GM23338 (cell line): ENCODE results near the gene NFATC3. TPM values are rescaled to one million over a fixed set of nuclear protein-coding genes. Genes with fewer than 3 reads are reported as not detected.

ENCODE experiments used
- ATAC-seq: fragments of 200-7000 bp; cut with Tn5 transposase; 3 replicates; pipeline ENCODE4 v1.9.1; 2020
- DNase-seq: peaks from one replicate; pipeline ENCODE4 v3.0.0-alpha.2; 2015; ENCODE audit warnings: low spot score
- H2AFZ ChIP-seq: fragments of 200-600 bp; sonication (generic); 2 replicates; pipeline ENCODE4 v1.8.0; 2016; ENCODE audit warnings: antibody characterized with exemption, mild to moderate bottlenecking, moderate library complexity
- H3F3A ChIP-seq: fragments of 200-600 bp; sonication (generic); replicated peaks from 2 replicates; pipeline ENCODE4 v1.8.0; 2017; ENCODE audit warnings: antibody characterized with exemption, mixed run types, low read depth
- H3K27ac ChIP-seq: fragments of 200-600 bp; sonication (generic); 2 replicates; pipeline ENCODE4 v1.6.1; 2016; ENCODE audit warnings: low read depth
- H3K27me3 ChIP-seq: fragments of 200-600 bp; sonication (generic); 2 replicates; pipeline ENCODE4 v1.8.0; 2016; ENCODE audit warnings: mild to moderate bottlenecking, mixed run types, moderate library complexity; ENCODE audit not compliant: insufficient read depth
- H3K36me3 ChIP-seq: fragments of 200-600 bp; sonication (generic); 2 replicates; pipeline ENCODE4 v1.8.0; 2016; ENCODE audit warnings: mild to moderate bottlenecking; ENCODE audit not compliant: insufficient read depth
- H3K4me1 ChIP-seq: fragments of 200-600 bp; sonication (generic); 2 replicates; pipeline ENCODE4 v1.8.0; 2016; ENCODE audit warnings: mild to moderate bottlenecking, moderate library complexity; ENCODE audit not compliant: insufficient read depth
- H3K4me2 ChIP-seq: fragments of 200-600 bp; sonication (generic); 2 replicates; pipeline ENCODE4 v1.7.1; 2017; ENCODE audit warnings: mixed run types
- H3K4me3 ChIP-seq: fragments of 200-600 bp; sonication (generic); 2 replicates; pipeline ENCODE4 v1.6.1; 2016; ENCODE audit warnings: mixed run types
- H3K79me2 ChIP-seq: fragments of 200-600 bp; sonication (generic); replicated peaks from 2 replicates; pipeline ENCODE4 v1.8.0; 2017; ENCODE audit warnings: mild to moderate bottlenecking; ENCODE audit not compliant: insufficient read depth
- H3K9me2 ChIP-seq: fragments of 200-600 bp; sonication (generic); 2 replicates; pipeline ENCODE4 v1.8.0; 2017; ENCODE audit not compliant: insufficient read depth
- H4K20me1 ChIP-seq: fragments of 200-600 bp; sonication (generic); replicated peaks from 2 replicates; pipeline ENCODE4 v1.8.0; 2017; ENCODE audit warnings: mild to moderate bottlenecking; ENCODE audit not compliant: insufficient read depth
- H3K27ac Mint-ChIP-seq: 2 replicates; pipeline ENCODE4 v1.8.0; 2020; ENCODE audit warnings: inconsistent platforms, mild to moderate bottlenecking, moderate library complexity, mixed read lengths
- H3K27me3 Mint-ChIP-seq: 3 replicates; pipeline ENCODE4 v1.8.0; 2022; ENCODE audit warnings: low read depth, mild to moderate bottlenecking, moderate library complexity, mixed read lengths, inconsistent platforms; ENCODE audit not compliant: insufficient read depth, poor library complexity
- H3K36me3 Mint-ChIP-seq: 3 replicates; pipeline ENCODE4 v1.8.0; 2021; ENCODE audit warnings: low read depth, mild to moderate bottlenecking, inconsistent platforms, moderate library complexity, mixed read lengths
- H3K4me1 Mint-ChIP-seq: 3 replicates; pipeline ENCODE4 v1.8.0; 2020; ENCODE audit warnings: mild to moderate bottlenecking, inconsistent platforms, mixed read lengths
- H3K4me3 Mint-ChIP-seq: 3 replicates; pipeline ENCODE4 v1.8.0; 2021; ENCODE audit warnings: moderate library complexity, mild to moderate bottlenecking, inconsistent platforms, mixed read lengths
- H3K9me3 Mint-ChIP-seq: 3 replicates; pipeline ENCODE4 v1.8.0; 2020; ENCODE audit warnings: moderate library complexity, mild to moderate bottlenecking, inconsistent platforms, mixed read lengths
- CTCF ChIP-seq, 2 experiments: fragments of 200-600 bp in 1 of 2; sonication (generic) in 1 of 2; conservative IDR thresholded peaks; 2 replicates each; pipeline versions ENCODE4 v1.5.1 to v1.6.1; 2016 to 2017; ENCODE audit warnings: antibody characterized with exemption in 2 of 2, low read depth in 2 of 2, mild to moderate bottlenecking in 2 of 2, moderate library complexity in 1 of 2
- EZH2 ChIP-seq: fragments of 200-600 bp; sonication (generic); IDR thresholded peaks from one replicate; pipeline ENCODE4 v1.8.0; 2017; ENCODE audit warnings: antibody characterized with exemption, mild to moderate bottlenecking, low read depth; ENCODE audit not compliant: unreplicated experiment
- JUNB ChIP-seq: IDR thresholded peaks from one replicate; pipeline ENCODE4 v1.6.1; 2016; ENCODE audit warnings: antibody characterized with exemption; ENCODE audit not compliant: unreplicated experiment
- NANOG ChIP-seq: IDR thresholded peaks from 2 replicates; pipeline ENCODE4 v1.6.1; 2016; ENCODE audit warnings: antibody characterized with exemption, borderline replicate concordance
- POLR2AphosphoS5 ChIP-seq: IDR thresholded peaks from 2 replicates; pipeline ENCODE4 v1.6.1; 2016; ENCODE audit warnings: antibody characterized with exemption, low read depth
- ZNF114 ChIP-seq: fragments of 250-450 bp; sonication (Bioruptor Pico); IDR thresholded peaks from 2 replicates; pipeline ENCODE4 v1.5.0; 2020; ENCODE audit warnings: mild to moderate bottlenecking, moderate library complexity
- ZNF331 ChIP-seq: fragments of 250-450 bp; sonication (Bioruptor Pico); IDR thresholded peaks from 2 replicates; pipeline ENCODE4 v1.5.0; 2020; ENCODE audit warnings: low read depth, mild to moderate bottlenecking, moderate library complexity
- polyA plus RNA-seq: library from polyadenylated mRNA; unstranded; fragments of >200 nt; fragmentation: Nextera tagmentation; extraction: Ambion mirVana; gene quantifications from 2 replicates; pipeline ENCODE4 v1.2.1, GENCODE V29; 2016
- total RNA-seq: library from RNA; depleted of rRNA; stranded (reverse); fragments of >200 nt; shearing (Covaris generic); gene quantifications from 2 replicates; pipeline ENCODE4 v1.2.3, GENCODE V29; 2014
- TF ChIP-seq, protein P1 (sequence below): IDR thresholded peaks from one replicate; pipeline ENCODE4 v1.6.1; 2018; ENCODE audit warnings: antibody characterized with exemption; ENCODE audit not compliant: unreplicated experiment
- TF ChIP-seq, protein P2 (sequence below): IDR thresholded peaks from 2 replicates; pipeline ENCODE4 v1.6.1; 2016; ENCODE audit warnings: antibody characterized with exemption

The NFATC3 gene
- total and polyA plus RNA-seq, 2 experiments from 2014 or later, result 9.2 to 40.9 TPM

DNA sequence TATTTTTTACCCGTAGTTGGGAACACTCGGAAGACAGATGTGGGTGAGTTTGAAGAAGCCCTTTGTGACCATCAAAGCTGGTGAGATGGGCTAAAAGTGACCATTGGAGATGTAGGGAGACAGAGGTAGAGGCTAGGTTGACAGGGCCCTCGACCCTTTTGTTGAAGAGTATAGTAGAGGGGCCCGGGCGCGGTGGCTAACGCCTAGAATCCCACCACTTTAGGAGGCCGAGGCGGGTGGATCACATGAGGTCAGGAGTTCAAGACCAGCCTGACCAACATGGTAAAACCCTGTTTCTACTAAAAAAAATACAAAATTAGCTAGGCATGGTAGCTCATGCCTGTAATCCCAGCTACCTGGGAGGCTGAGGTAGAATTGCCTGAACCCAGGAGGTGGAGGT lies 16.2 kb upstream of the NFATC3 start:
- no peak for DNase-seq
- no peaks in the 10 kb centered on the region for H3K4me1 ChIP-seq
- no peaks in the 10 kb centered on the region for H3K79me2 ChIP-seq
- no peak overlapping the region for H3K4me2 ChIP-seq
- H3K27me3 ChIP-seq, result no peaks in the 10 kb centered on the region
- H2AFZ ChIP-seq, result no peak overlapping the region
- Mint-ChIP-seq H3K4me3 (no peak overlapping the region), H3K4me1 (peaks cover 3% of the 10 kb centered on the region; the same call in 2 of the 3 replicates), H3K36me3 (peaks cover 34% of the 10 kb centered on the region), H3K27me3 (peaks cover 7% of the 10 kb centered on the region), H3K27ac (no peak overlapping the region), H3K9me3 (no peaks in the 10 kb centered on the region; the same call in 2 of the 3 replicates)
- H4K20me1 ChIP-seq, result peaks cover 4% of the 10 kb centered on the region
- H3K36me3 ChIP-seq, result no peaks in the 10 kb centered on the region
- no peak for ATAC-seq
- no peak overlapping the region for H3K27ac ChIP-seq
- H3F3A ChIP-seq, result peaks cover 3% of the 10 kb centered on the region; the same call in 1 of the 2 replicates
- TF ChIP-seq ZNF331 (no peak), JUNB (no peak), POLR2AphosphoS5 (no peak), EZH2 (no peak)
- H3K4me3 ChIP-seq, result no peak overlapping the region
- H3K9me2 ChIP-seq, result no peaks in the 10 kb centered on the region

- H3K4me1 ChIP-seq, result no peaks in the 10 kb centered on the region
- no peak overlapping the region for H3K4me3 ChIP-seq
- ATAC-seq (no peak), DNase-seq (no peak)
- H2AFZ ChIP-seq, result no peak overlapping the region
- H3K4me1 Mint-ChIP-seq, result peaks cover 3% of the 10 kb centered on the region; the same call in 2 of the 3 replicates
- peaks cover 37% of the 10 kb centered on the region for H3K36me3 Mint-ChIP-seq
- H3K9me3 Mint-ChIP-seq, result no peaks in the 10 kb centered on the region; the same call in 2 of the 3 replicates
- TF ChIP-seq JUNB (no peak), CTCF (conservative IDR thresholded peaks at IDR 0.05; ENCODE audit: low read depth in 2 of 2) (no peak), ZNF114 (no peak), NANOG (no peak)
- TF ChIP-seq, protein P1, sequence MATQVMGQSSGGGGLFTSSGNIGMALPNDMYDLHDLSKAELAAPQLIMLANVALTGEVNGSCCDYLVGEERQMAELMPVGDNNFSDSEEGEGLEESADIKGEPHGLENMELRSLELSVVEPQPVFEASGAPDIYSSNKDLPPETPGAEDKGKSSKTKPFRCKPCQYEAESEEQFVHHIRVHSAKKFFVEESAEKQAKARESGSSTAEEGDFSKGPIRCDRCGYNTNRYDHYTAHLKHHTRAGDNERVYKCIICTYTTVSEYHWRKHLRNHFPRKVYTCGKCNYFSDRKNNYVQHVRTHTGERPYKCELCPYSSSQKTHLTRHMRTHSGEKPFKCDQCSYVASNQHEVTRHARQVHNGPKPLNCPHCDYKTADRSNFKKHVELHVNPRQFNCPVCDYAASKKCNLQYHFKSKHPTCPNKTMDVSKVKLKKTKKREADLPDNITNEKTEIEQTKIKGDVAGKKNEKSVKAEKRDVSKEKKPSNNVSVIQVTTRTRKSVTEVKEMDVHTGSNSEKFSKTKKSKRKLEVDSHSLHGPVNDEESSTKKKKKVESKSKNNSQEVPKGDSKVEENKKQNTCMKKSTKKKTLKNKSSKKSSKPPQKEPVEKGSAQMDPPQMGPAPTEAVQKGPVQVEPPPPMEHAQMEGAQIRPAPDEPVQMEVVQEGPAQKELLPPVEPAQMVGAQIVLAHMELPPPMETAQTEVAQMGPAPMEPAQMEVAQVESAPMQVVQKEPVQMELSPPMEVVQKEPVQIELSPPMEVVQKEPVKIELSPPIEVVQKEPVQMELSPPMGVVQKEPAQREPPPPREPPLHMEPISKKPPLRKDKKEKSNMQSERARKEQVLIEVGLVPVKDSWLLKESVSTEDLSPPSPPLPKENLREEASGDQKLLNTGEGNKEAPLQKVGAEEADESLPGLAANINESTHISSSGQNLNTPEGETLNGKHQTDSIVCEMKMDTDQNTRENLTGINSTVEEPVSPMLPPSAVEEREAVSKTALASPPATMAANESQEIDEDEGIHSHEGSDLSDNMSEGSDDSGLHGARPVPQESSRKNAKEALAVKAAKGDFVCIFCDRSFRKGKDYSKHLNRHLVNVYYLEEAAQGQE, result no peak
- TF ChIP-seq, protein P2, sequence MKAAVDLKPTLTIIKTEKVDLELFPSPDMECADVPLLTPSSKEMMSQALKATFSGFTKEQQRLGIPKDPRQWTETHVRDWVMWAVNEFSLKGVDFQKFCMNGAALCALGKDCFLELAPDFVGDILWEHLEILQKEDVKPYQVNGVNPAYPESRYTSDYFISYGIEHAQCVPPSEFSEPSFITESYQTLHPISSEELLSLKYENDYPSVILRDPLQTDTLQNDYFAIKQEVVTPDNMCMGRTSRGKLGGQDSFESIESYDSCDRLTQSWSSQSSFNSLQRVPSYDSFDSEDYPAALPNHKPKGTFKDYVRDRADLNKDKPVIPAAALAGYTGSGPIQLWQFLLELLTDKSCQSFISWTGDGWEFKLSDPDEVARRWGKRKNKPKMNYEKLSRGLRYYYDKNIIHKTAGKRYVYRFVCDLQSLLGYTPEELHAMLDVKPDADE, result no peak
- 0 out of 2 replicates have a peak, but pooled peaks cover 3% of the 10 kb centered on the region for H3F3A ChIP-seq
- H3K27ac ChIP-seq, result no peak overlapping the region
- peaks cover 9% of the 10 kb centered on the region for H3K27me3 Mint-ChIP-seq
- H3K4me3 Mint-ChIP-seq, result no peak overlapping the region
- H4K20me1 ChIP-seq, result no peaks in the 10 kb centered on the region; the same call in none of the 2 replicates
- H3K27me3 ChIP-seq, result no peaks in the 10 kb centered on the region
- no peaks in the 10 kb centered on the region for H3K9me2 ChIP-seq
- H3K4me2 ChIP-seq, result no peak overlapping the region
- H3K79me2 ChIP-seq, result no peaks in the 10 kb centered on the region
- H3K27ac Mint-ChIP-seq, result no peak overlapping the region
- H3K36me3 ChIP-seq, result no peaks in the 10 kb centered on the region
These were observed 15.5 kb upstream of the NFATC3 start for GRCh38 chr16:68069511-68070248.
